GM18511 (cell line): ENCODE data around the gene DNAH1.

Experiments
- ATAC-seq: cut with Tn5 transposase; IDR thresholded peaks from one replicate; pipeline ENCODE4 v1.9.1; 2021; ENCODE audit warnings: mild to moderate bottlenecking, moderate library complexity; ENCODE audit not compliant: unreplicated experiment

DNAH1 gene

GRCh38 chr3:52355526-52355925 is 39.4 kb downstream of the DNAH1 start:
- no peak for ATAC-seq

- no peak for ATAC-seq
These were observed 40.0 kb downstream of the DNAH1 start for GRCh38 chr3:52356126-52356525.

GRCh38 chr3:52357151-52358080 is 41.3 kb downstream of the DNAH1 start:
- no peak for ATAC-seq

GRCh38 chr3:52358362-52358940 is 42.3 kb downstream of the DNAH1 start:
- ATAC-seq, result no peak

- no peak for ATAC-seq
These were observed 43.2 kb downstream of the DNAH1 start for GRCh38 chr3:52359116-52359855.

DNA sequence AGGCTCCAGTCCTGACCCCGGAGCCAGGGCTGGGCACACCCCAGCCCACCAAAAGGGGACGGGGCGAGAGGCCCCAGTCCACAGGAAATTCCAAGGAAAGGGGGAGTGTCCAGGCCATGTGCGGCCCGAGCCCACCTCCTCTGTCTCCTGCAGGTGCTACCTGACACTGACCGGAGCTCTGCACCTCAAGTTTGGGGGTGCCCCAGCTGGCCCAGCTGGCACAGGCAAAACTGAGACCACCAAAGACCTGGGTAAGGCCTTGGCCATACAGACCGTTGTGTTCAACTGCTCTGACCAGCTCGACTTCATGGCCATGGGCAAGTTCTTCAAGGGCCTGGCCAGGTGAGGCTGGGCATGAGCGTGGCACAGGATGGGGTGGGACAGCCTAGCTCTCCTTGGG is 44.9 kb downstream of the DNAH1 start:
- no peak for ATAC-seq

- no peak for ATAC-seq
These were observed 45.3 kb downstream of the DNAH1 start for GRCh38 chr3:52361454-52361853.

- ATAC-seq, result no peak
These were observed 45.8 kb downstream of the DNAH1 start for GRCh38 chr3:52361898-52362297.

DNA sequence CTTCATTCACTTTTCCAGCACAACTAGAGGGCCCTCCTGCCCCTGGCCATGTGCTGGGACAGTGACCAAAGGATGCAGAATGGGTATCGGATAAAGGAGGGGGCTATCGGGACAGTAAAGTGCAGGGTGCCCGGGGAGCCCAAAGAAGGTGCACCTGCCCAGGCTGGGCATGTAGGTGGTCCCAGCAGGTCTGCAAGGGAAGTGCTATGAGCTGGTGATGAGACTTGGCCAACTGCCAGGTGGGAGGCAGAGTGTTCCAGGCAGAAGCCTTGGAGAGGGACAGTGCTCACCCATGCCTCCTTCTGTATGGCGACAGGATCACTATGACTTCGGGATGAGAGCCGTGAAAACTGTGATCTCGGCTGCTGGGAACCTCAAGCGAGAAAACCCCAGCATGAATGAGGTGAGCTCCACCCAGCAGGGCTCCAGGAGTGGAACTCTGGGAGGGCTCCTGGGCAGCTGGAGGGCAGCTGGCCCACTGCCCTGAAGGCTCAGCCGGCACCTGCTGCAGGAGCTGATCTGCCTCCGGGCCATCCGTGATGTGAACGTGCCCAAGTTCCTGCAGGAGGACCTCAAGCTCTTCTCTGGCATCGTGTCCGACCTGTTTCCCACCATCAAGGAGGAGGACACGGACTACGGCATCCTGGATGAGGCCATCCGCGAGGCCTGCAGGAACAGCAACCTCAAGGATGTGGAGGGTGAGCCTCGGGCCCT is 48.4 kb downstream of the DNAH1 start:
- ATAC-seq, result no peak

DNA sequence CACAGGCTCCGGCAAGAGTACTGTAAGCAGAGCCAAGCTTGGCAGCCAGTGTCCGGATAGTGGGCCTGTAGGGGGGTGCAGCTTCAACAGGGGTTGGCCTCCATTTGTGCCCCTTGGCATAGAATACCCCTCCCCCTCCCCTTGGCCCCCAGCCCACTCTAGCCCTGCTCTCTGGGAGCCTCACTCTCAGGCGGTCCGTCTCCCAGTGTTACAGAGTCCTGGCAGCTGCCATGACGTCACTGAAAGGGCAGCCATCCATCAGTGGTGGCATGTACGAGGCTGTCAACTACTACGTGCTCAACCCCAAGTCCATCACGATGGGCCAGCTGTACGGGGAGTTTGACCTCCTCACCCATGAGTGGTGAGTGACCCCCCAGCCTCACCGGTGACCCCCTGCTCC is 50.4 kb downstream of the DNAH1 start:
- no peak for ATAC-seq

DNA sequence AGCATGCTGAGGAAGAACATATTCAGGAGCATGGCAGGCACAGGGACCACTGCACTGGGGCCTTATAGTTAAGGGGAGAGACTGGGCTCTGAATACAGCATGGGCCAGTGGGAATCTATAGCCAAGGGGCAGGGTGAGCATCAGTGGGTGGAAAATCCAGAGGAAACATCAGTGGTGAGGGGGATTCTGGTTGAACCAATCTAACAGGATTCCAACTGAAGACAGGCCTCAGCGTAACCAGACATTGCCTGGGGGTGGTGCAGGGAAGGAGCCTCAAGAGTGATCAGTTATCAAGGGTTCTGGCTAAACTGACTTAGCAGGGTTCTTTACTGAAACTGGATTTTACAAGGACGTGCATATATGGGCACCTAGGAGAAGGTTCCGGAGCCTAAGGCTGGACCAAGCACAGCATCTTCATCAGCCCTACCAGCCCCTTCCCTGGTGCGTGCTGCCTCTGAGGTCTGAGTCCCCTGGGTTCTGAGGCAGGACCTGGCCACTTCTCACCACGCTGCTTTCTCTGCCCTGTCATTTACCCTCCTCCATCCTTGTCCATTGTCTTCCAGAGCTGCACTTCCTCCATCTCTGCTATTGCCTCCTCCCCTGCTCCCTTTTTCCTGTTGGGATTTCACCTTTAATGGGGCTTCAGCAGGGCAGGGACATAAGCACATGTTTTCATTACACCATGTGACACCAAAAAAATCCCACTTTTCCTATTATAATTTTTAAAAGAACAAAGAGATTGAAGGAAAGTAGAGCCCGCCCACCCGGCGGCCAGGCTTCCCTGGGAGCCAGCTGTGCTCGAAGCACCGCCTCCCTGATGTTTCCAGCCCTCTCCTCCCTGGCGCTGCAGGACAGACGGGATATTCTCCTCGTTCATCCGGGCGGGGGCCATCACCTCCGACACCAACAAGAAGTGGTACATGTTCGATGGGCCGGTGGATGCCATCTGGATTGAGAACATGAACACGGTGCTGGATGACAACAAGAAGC is 52.1 kb downstream of the DNAH1 start:
- ATAC-seq, result no peak

DNA sequence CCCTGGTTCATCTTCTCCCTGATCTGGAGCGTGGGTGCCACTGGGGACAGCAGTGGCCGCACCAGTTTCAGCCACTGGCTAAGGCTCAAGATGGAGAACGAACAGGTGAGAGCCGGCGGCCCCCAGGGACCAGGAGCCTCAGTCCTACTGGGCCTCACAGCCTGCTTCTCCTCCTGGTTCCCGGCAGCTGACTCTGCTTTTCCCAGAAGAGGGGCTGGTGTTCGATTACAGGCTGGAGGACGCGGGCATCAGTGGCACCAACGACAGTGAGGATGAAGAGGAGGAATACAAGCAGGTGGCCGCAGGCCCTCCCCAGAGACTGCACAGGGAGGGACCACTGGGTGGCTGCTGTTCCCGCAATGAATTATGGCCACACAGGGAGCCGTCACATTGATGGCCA is 54.4 kb downstream of the DNAH1 start:
- ATAC-seq, result no peak

DNA sequence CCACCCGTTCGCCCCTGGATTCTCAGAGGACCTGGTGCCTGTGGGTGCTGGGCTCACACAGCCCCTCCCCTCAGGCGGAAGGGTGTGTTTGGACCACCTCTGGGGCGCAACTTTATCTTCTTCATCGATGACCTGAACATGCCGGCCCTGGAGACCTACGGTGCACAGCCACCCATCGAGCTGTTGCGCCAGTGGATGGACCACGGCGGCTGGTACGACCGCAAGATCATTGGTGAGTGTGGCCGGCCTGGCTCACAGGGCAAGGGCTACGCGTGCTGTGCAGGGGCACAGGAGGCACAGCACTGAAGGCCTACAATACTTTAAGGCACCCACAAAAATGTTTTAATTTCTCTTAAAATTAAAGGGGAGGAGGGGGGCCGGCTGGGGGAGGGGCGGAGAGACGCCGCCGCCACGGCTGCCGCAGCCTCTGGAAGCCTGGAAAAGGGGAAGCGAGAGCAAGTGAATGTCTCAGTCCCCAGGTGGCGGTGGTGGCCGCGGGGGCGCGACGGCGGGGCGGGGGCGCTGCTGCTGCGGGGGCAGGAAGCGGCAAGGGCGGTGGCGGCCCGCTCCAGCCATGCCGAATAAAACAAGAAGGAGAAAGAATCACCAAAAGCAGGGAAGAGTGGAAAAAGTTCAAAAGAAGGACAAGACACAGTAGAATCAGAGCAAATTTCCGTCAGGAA is 56.8 kb downstream of the DNAH1 start:
- no peak for ATAC-seq

DNA sequence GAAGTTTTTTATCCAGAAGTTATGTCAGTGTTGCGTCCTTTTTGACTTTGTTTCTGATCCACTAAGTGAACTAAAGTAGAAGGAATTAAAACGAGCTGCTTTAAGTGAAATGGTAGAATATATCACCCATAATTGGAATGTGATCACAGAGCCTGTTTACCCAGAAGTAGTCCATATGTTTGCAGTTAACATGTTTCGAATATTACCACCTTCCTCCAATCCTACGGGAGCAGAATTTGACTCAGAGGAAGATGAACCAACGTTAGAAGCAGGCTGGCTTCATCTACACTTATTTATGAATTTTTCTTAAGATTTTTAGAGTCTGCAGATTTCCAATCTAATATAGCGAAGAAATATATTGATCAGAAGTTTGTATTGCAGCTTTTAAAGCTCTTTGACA is 57.6 kb downstream of the DNAH1 start:
- no peak for ATAC-seq

DNA sequence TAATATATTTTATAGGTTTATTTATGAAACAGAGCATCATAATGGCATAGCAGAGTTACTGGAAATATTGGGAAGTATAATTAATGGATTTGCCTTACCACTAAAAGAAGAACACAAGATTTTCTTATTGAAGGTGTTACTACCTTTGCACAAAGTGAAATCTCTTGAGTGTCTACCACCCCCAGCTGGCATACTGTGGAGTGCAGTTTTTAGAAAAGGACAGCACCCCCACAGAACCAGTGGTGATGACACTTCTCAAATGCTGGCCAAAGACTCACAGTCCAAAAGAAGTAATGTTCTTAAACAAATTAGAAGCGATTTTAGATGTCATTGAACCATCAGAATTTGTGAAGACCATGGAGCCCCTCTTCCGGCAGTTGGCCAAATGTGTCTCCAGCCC is 58.1 kb downstream of the DNAH1 start:
- no peak for ATAC-seq

DNA sequence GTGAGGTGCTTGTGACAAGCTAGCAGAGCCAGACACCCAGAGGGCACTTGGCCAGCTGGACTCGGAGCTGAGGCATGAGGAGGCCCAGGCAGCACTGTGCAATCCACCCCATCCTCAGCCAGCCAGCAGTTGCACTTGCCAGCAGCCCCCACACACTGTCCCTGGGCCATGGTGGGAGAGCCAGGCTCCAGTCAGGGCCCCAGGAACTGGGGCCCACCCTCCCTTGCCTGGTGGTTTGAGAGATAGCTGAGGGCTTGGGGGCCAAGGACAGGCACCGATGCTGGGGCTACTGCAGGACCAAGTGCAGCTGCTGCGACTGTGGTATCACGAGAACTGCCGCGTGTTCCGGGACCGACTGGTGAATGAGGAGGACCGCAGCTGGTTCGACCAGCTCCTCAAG is 63.5 kb downstream of the DNAH1 start:
- no peak for ATAC-seq

DNA sequence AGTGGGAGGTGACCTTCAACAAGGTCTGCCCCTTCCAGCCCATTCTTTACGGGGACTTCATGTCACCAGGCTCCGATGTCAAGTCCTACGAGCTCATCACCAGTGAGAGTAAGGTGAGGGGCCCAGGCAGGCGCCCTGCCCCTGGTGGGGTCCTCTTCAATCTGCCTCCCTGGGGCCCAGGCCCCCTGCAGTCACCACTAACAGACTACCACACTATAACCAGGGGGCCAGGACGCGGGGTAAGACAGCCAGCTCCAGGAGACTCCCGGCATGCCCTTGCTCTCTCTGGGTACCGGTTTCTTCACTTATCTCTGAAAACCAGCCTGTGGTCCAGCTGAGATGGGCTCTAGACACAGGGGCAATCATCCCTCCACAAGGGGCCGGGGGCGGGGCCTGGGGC is 63.9 kb downstream of the DNAH1 start:
- ATAC-seq, result no peak

GRCh38 chr3:52381623-52382022 is 65.5 kb downstream of the DNAH1 start:
- no peak for ATAC-seq

GRCh38 chr3:52383446-52383845 is 67.3 kb downstream of the DNAH1 start:
- no peak for ATAC-seq
